GM23338 (cell line): Measurements from ENCODE around the gene BET1. TPM values are rescaled to one million over a fixed set of nuclear protein-coding genes. Genes with fewer than 3 reads are reported as not detected.
A peak's percentile ranks its signal among the peaks of the same experiment; 100 is the strongest.

Source experiments
- ATAC-seq: fragments of 200-7000 bp; cut with Tn5 transposase; 3 replicates; pipeline ENCODE4 v1.9.1; 2020
- DNase-seq: peaks from one replicate; pipeline ENCODE4 v3.0.0-alpha.2; 2015; ENCODE audit warnings: low spot score
- H2AFZ ChIP-seq: fragments of 200-600 bp; sonication (generic); 2 replicates; pipeline ENCODE4 v1.8.0; 2016; ENCODE audit warnings: antibody characterized with exemption, mild to moderate bottlenecking, moderate library complexity
- H3F3A ChIP-seq: fragments of 200-600 bp; sonication (generic); replicated peaks from 2 replicates; pipeline ENCODE4 v1.8.0; 2017; ENCODE audit warnings: antibody characterized with exemption, mixed run types, low read depth
- H3K27ac ChIP-seq: fragments of 200-600 bp; sonication (generic); 2 replicates; pipeline ENCODE4 v1.6.1; 2016; ENCODE audit warnings: low read depth
- H3K27me3 ChIP-seq: fragments of 200-600 bp; sonication (generic); 2 replicates; pipeline ENCODE4 v1.8.0; 2016; ENCODE audit warnings: mild to moderate bottlenecking, mixed run types, moderate library complexity; ENCODE audit not compliant: insufficient read depth
- H3K36me3 ChIP-seq: fragments of 200-600 bp; sonication (generic); 2 replicates; pipeline ENCODE4 v1.8.0; 2016; ENCODE audit warnings: mild to moderate bottlenecking; ENCODE audit not compliant: insufficient read depth
- H3K4me1 ChIP-seq: fragments of 200-600 bp; sonication (generic); 2 replicates; pipeline ENCODE4 v1.8.0; 2016; ENCODE audit warnings: mild to moderate bottlenecking, moderate library complexity; ENCODE audit not compliant: insufficient read depth
- H3K4me2 ChIP-seq: fragments of 200-600 bp; sonication (generic); 2 replicates; pipeline ENCODE4 v1.7.1; 2017; ENCODE audit warnings: mixed run types
- H3K4me3 ChIP-seq: fragments of 200-600 bp; sonication (generic); 2 replicates; pipeline ENCODE4 v1.6.1; 2016; ENCODE audit warnings: mixed run types
- H3K79me2 ChIP-seq: fragments of 200-600 bp; sonication (generic); replicated peaks from 2 replicates; pipeline ENCODE4 v1.8.0; 2017; ENCODE audit warnings: mild to moderate bottlenecking; ENCODE audit not compliant: insufficient read depth
- H3K9me2 ChIP-seq: fragments of 200-600 bp; sonication (generic); 2 replicates; pipeline ENCODE4 v1.8.0; 2017; ENCODE audit not compliant: insufficient read depth
- H4K20me1 ChIP-seq: fragments of 200-600 bp; sonication (generic); replicated peaks from 2 replicates; pipeline ENCODE4 v1.8.0; 2017; ENCODE audit warnings: mild to moderate bottlenecking; ENCODE audit not compliant: insufficient read depth
- H3K27ac Mint-ChIP-seq: 2 replicates; pipeline ENCODE4 v1.8.0; 2020; ENCODE audit warnings: inconsistent platforms, mild to moderate bottlenecking, moderate library complexity, mixed read lengths
- H3K27me3 Mint-ChIP-seq: 3 replicates; pipeline ENCODE4 v1.8.0; 2022; ENCODE audit warnings: low read depth, mild to moderate bottlenecking, moderate library complexity, mixed read lengths, inconsistent platforms; ENCODE audit not compliant: insufficient read depth, poor library complexity
- H3K36me3 Mint-ChIP-seq: 3 replicates; pipeline ENCODE4 v1.8.0; 2021; ENCODE audit warnings: low read depth, mild to moderate bottlenecking, inconsistent platforms, moderate library complexity, mixed read lengths
- H3K4me1 Mint-ChIP-seq: 3 replicates; pipeline ENCODE4 v1.8.0; 2020; ENCODE audit warnings: mild to moderate bottlenecking, inconsistent platforms, mixed read lengths
- H3K4me3 Mint-ChIP-seq: 3 replicates; pipeline ENCODE4 v1.8.0; 2021; ENCODE audit warnings: moderate library complexity, mild to moderate bottlenecking, inconsistent platforms, mixed read lengths
- H3K9me3 Mint-ChIP-seq: 3 replicates; pipeline ENCODE4 v1.8.0; 2020; ENCODE audit warnings: moderate library complexity, mild to moderate bottlenecking, inconsistent platforms, mixed read lengths
- CTCF ChIP-seq, 2 experiments: fragments of 200-600 bp in 1 of 2; sonication (generic) in 1 of 2; conservative IDR thresholded peaks; 2 replicates each; pipeline versions ENCODE4 v1.5.1 to v1.6.1; 2016 to 2017; ENCODE audit warnings: antibody characterized with exemption in 2 of 2, low read depth in 2 of 2, mild to moderate bottlenecking in 2 of 2, moderate library complexity in 1 of 2
- EZH2phosphoT487 ChIP-seq: fragments of 200-600 bp; sonication (generic); IDR thresholded peaks from one replicate; pipeline ENCODE4 v1.8.1; 2018; ENCODE audit warnings: antibody characterized with exemption; ENCODE audit not compliant: unreplicated experiment
- ZNF331 ChIP-seq: fragments of 250-450 bp; sonication (Bioruptor Pico); IDR thresholded peaks from 2 replicates; pipeline ENCODE4 v1.5.0; 2020; ENCODE audit warnings: low read depth, mild to moderate bottlenecking, moderate library complexity
- ZNF462 ChIP-seq: fragments of 250-450 bp; sonication (Bioruptor Pico); IDR thresholded peaks from 2 replicates; pipeline ENCODE4 v1.5.0; 2020; ENCODE audit warnings: mild to moderate bottlenecking, moderate library complexity
- polyA plus RNA-seq: library from polyadenylated mRNA; unstranded; fragments of >200 nt; fragmentation: Nextera tagmentation; extraction: Ambion mirVana; gene quantifications from 2 replicates; pipeline ENCODE4 v1.2.1, GENCODE V29; 2016
- total RNA-seq: library from RNA; depleted of rRNA; stranded (reverse); fragments of >200 nt; shearing (Covaris generic); gene quantifications from 2 replicates; pipeline ENCODE4 v1.2.3, GENCODE V29; 2014
- TF ChIP-seq, protein P1 (sequence below): IDR thresholded peaks from 2 replicates; pipeline ENCODE4 v1.6.1; 2016; ENCODE audit warnings: antibody characterized with exemption

BET1 gene
- total and polyA plus RNA-seq, 2 experiments from 2014 or later = 42.2 to 69.2 TPM

DNA sequence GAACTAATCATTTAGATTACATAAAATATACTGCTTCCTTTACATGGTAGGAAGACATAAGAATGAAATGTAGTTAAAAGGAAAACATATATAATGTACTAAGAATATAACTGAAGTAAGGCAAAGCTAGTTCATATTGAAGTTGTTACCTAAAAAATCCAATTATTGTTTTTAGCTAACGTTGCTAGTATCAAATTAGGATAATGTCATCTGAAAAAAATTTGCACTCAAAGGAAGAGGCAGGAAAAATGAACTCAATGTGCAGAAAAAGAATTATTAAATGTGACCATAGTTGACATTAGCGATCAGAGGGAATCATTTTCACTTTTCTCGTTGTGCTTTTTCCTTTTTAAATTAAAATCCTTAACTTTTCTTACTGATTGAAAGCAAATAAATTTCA is 1.6 kb upstream of the BET1 start:
- Histone ChIP-seq H3K4me2 (peak overlapping the region; percentile 75), H3K27ac (no peak overlapping the region), H2AFZ (no peak overlapping the region), H3K4me3 (peak overlapping the region; percentile 76), H3F3A (no peaks in the 10 kb centered on the region), H4K20me1 (no peaks in the 10 kb centered on the region), H3K9me2 (no peaks in the 10 kb centered on the region), H3K4me1 (peaks cover 11% of the 10 kb centered on the region), H3K79me2 (peaks cover 32% of the 10 kb centered on the region), H3K27me3 (no peaks in the 10 kb centered on the region), H3K36me3 (no peaks in the 10 kb centered on the region)
- Mint-ChIP-seq H3K27ac (no peak overlapping the region), H3K27me3 (peaks cover 1% of the 10 kb centered on the region), H3K36me3 (no peaks in the 10 kb centered on the region), H3K9me3 (no peaks in the 10 kb centered on the region), H3K4me1 (peaks cover 14% of the 10 kb centered on the region; the same call in 2 of the 3 replicates), H3K4me3 (no peak overlapping the region)
- no peak for TF ChIP-seq ZNF331 (CRISPR knock-in tag)
- no peak for TF ChIP-seq ZNF462 (CRISPR knock-in tag)
- TF ChIP-seq, protein P1, sequence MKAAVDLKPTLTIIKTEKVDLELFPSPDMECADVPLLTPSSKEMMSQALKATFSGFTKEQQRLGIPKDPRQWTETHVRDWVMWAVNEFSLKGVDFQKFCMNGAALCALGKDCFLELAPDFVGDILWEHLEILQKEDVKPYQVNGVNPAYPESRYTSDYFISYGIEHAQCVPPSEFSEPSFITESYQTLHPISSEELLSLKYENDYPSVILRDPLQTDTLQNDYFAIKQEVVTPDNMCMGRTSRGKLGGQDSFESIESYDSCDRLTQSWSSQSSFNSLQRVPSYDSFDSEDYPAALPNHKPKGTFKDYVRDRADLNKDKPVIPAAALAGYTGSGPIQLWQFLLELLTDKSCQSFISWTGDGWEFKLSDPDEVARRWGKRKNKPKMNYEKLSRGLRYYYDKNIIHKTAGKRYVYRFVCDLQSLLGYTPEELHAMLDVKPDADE = no peak
- TF ChIP-seq CTCF (conservative IDR thresholded peaks at IDR 0.05; ENCODE audit: low read depth in 2 of 2) = no peak
- TF ChIP-seq EZH2phosphoT487 = no peak
- ATAC-seq (no peak), DNase-seq (no peak)
